Activated CD8-positive, alpha-beta T cell treated with anti-CD3 and anti-CD28 coated beads, Interleukin-2, amount 10 ng/mL, durations not matched to agents 7 days and 5 days (primary cell): ENCODE data around the gene OR9A2. TPM values are rescaled to one million over a fixed set of nuclear protein-coding genes. Genes with fewer than 3 reads are reported as not detected.
"Not testable (repeated sequence)": the region's sequence is repeated elsewhere in the genome, so short reads cannot be mapped to it uniquely, and the experiment has no call there.

ENCODE experiments used
- ATAC-seq: fragments of 150-1000 bp; cut with Tn5 transposase; one replicate; pipeline ENCODE4 v1.10.0; 2021; ENCODE audit warnings: moderate library complexity
- CTCF ChIA-PET: fragments of 350-600 bp; sonication (Branson Sonifier 250); formaldehyde crosslinking; loops from one replicate; lab custom pipeline; 2021; ENCODE audit warnings: antibody characterized with exemption; lab: Charles Lee
- POLR2A ChIA-PET: fragments of 350-600 bp; sonication (Branson Sonifier 250); formaldehyde crosslinking; loops from one replicate; lab custom pipeline; 2021; ENCODE audit warnings: antibody characterized with exemption; lab: Charles Lee
- DNase-seq: peaks from one replicate; pipeline ENCODE4 v3.0.0-alpha.2; 2020
- H3K27ac Mint-ChIP-seq: one replicate; pipeline ENCODE4 v1.8.0; 2021; ENCODE audit warnings: mild to moderate bottlenecking, mixed read lengths
- H3K27me3 Mint-ChIP-seq: one replicate; pipeline ENCODE4 v1.8.0; 2021; ENCODE audit warnings: low read depth, mixed read lengths
- H3K36me3 Mint-ChIP-seq: one replicate; pipeline ENCODE4 v1.8.0; 2021; ENCODE audit warnings: low read depth, mixed read lengths
- H3K4me1 Mint-ChIP-seq: one replicate; pipeline ENCODE4 v1.8.0; 2021; ENCODE audit warnings: low read depth, mixed read lengths
- H3K4me3 Mint-ChIP-seq: one replicate; pipeline ENCODE4 v1.8.0; 2021; ENCODE audit warnings: mild to moderate bottlenecking, mixed read lengths
- H3K9me3 Mint-ChIP-seq: one replicate; pipeline ENCODE4 v1.8.0; 2022; ENCODE audit warnings: mixed read lengths; ENCODE audit not compliant: insufficient read depth
- total RNA-seq, 2 experiments: library from RNA; stranded (reverse); gene quantifications; one replicate each; pipeline ENCODE4 v1.2.3, GENCODE V29; 2021

OR9A2 gene
- total RNA-seq, 2 experiments from 2014 or later: not detected

GRCh38 chr7:143002106-143002505 is 24.8 kb downstream of the OR9A2 start:
- H3K4me1 Mint-ChIP-seq: peaks cover 5% of the 10 kb centered on the region
- no peaks in the 10 kb centered on the region for H3K9me3 Mint-ChIP-seq
- H3K36me3 Mint-ChIP-seq: no peaks in the 10 kb centered on the region
- H3K27me3 Mint-ChIP-seq: peaks cover 13% of the 10 kb centered on the region
- ChIA-PET POLR2A (no interaction called here), CTCF (interaction anchor here (0.6 to 10.3 kb wide), 40 partner anchors 9 to 698 kb away, joined by 3 to 333 read pairs (median 4); partner anchors contain the start of genes EPHB6 and TAS2R40)
- H3K27ac Mint-ChIP-seq: no peak overlapping the region
- DNase-seq (no peak), ATAC-seq (no peak)
- no peak overlapping the region for H3K4me3 Mint-ChIP-seq

GRCh38 chr7:143000648-143001047 is 26.3 kb downstream of the OR9A2 start:
- ChIA-PET POLR2A (no interaction called here), CTCF (interaction anchor here (1.2 to 10.3 kb wide), 8 partner anchors 14 to 587 kb away, joined by 3 to 333 read pairs (median 25); partner anchors contain the start of genes EPHB6 and TAS2R40)
- no peak overlapping the region for H3K27ac Mint-ChIP-seq
- H3K27me3 Mint-ChIP-seq: peaks cover 9% of the 10 kb centered on the region
- DNase-seq (no peak), ATAC-seq (no peak)
- no peaks in the 10 kb centered on the region for H3K36me3 Mint-ChIP-seq
- H3K9me3 Mint-ChIP-seq: no peaks in the 10 kb centered on the region
- peaks cover 5% of the 10 kb centered on the region for H3K4me1 Mint-ChIP-seq
- no peak overlapping the region for H3K4me3 Mint-ChIP-seq

- ATAC-seq (no peak), DNase-seq (no peak)
- H3K9me3 Mint-ChIP-seq: no peaks in the 10 kb centered on the region
- no peak overlapping the region for H3K27ac Mint-ChIP-seq
- POLR2A ChIA-PET: no interaction called here
- H3K4me3 Mint-ChIP-seq: no peak overlapping the region
- peaks cover 5% of the 10 kb centered on the region for H3K4me1 Mint-ChIP-seq
- H3K27me3 Mint-ChIP-seq: peaks cover 11% of the 10 kb centered on the region
- no peaks in the 10 kb centered on the region for H3K36me3 Mint-ChIP-seq
- CTCF ChIA-PET: interaction anchor here (0.9 to 1.7 kb wide), 8 partner anchors 10 to 680 kb away, joined by 3 to 13 read pairs (median 4); partner anchors contain the start of gene EPHB6
Measured at GRCh38 chr7:142999793-143000192, 27.1 kb downstream of the OR9A2 start.

GRCh38 chr7:142998966-142999365 is 28.0 kb downstream of the OR9A2 start:
- peaks cover 5% of the 10 kb centered on the region for H3K4me1 Mint-ChIP-seq
- peaks cover 6% of the 10 kb centered on the region for H3K27me3 Mint-ChIP-seq
- ChIA-PET CTCF (interaction anchor here (1.0 to 1.7 kb wide), 8 partner anchors 9 to 679 kb away, joined by 3 to 13 read pairs (median 4); partner anchors contain the start of gene EPHB6), POLR2A (no interaction called here)
- H3K27ac Mint-ChIP-seq: no peak overlapping the region
- DNase-seq (no peak), ATAC-seq (no peak)
- no peaks in the 10 kb centered on the region for H3K36me3 Mint-ChIP-seq
- no peak overlapping the region for H3K4me3 Mint-ChIP-seq
- no peaks in the 10 kb centered on the region for H3K9me3 Mint-ChIP-seq

GRCh38 chr7:142997456-142997989 is 29.4 kb downstream of the OR9A2 start:
- POLR2A ChIA-PET: no interaction called here
- no peaks in the 10 kb centered on the region for H3K9me3 Mint-ChIP-seq
- H3K27ac Mint-ChIP-seq: no peak overlapping the region
- H3K36me3 Mint-ChIP-seq: no peaks in the 10 kb centered on the region
- peaks cover 9% of the 10 kb centered on the region for H3K27me3 Mint-ChIP-seq
- no peaks in the 10 kb centered on the region for H3K4me1 Mint-ChIP-seq
- ATAC-seq: no peak
- H3K4me3 Mint-ChIP-seq: no peak overlapping the region
- DNase-seq: no peak
- CTCF ChIA-PET: interaction anchor here (1.0 to 1.6 kb wide), 3 partner anchors 10 to 365 kb away, joined by 3 to 5 read pairs (median 3); partner anchors contain the start of gene EPHB6

GRCh38 chr7:142992427-142992826 is 34.5 kb downstream of the OR9A2 start:
- no peaks in the 10 kb centered on the region for H3K36me3 Mint-ChIP-seq
- H3K27me3 Mint-ChIP-seq: peaks cover 13% of the 10 kb centered on the region
- ChIA-PET CTCF (interaction anchor here (0.8 to 3.4 kb wide), 6 partner anchors 9 to 223 kb away, joined by 3 to 12 read pairs (median 4); no protein-coding TSS in a partner anchor), POLR2A (no interaction called here)
- ATAC-seq (no peak), DNase-seq (no peak)
- H3K4me1 Mint-ChIP-seq: no peaks in the 10 kb centered on the region
- no peaks in the 10 kb centered on the region for H3K9me3 Mint-ChIP-seq
- no peak overlapping the region for H3K27ac Mint-ChIP-seq
- H3K4me3 Mint-ChIP-seq: no peak overlapping the region

- CTCF ChIA-PET: interaction anchor here (0.8 kb wide), 1 partner anchor 18 kb away, joined by 3 read pairs; no protein-coding TSS in a partner anchor
- DNase-seq: no peak
- Mint-ChIP-seq H3K4me3 (no peak overlapping the region), H3K36me3 (no peaks in the 10 kb centered on the region), H3K9me3 (no peaks in the 10 kb centered on the region), H3K27me3 (peaks cover 21% of the 10 kb centered on the region), H3K4me1 (no peaks in the 10 kb centered on the region), H3K27ac (no peak overlapping the region)
- POLR2A ChIA-PET: no interaction called here
- ATAC-seq: no peak
Measured at GRCh38 chr7:142984297-142984696, 42.6 kb downstream of the OR9A2 start.

GRCh38 chr7:142983825-142984224 is 43.1 kb downstream of the OR9A2 start:
- no peaks in the 10 kb centered on the region for H3K36me3 Mint-ChIP-seq
- no peak for DNase-seq
- ChIA-PET CTCF (interaction anchor here (0.8 kb wide), 1 partner anchor 19 kb away, joined by 3 read pairs; no protein-coding TSS in a partner anchor), POLR2A (no interaction called here)
- ATAC-seq: no peak
- H3K4me1 Mint-ChIP-seq: no peaks in the 10 kb centered on the region
- H3K9me3 Mint-ChIP-seq: no peaks in the 10 kb centered on the region
- H3K27me3 Mint-ChIP-seq: peaks cover 22% of the 10 kb centered on the region
- no peak overlapping the region for H3K27ac Mint-ChIP-seq
- no peak overlapping the region for H3K4me3 Mint-ChIP-seq

- ATAC-seq, H3K36me3 Mint-ChIP-seq, H3K27ac Mint-ChIP-seq, H3K4me1 Mint-ChIP-seq, POLR2A ChIA-PET, DNase-seq, H3K4me3 Mint-ChIP-seq, H3K9me3 Mint-ChIP-seq, CTCF ChIA-PET: not testable (repeated sequence)
- H3K27me3 Mint-ChIP-seq: peaks cover 26% of the 10 kb centered on the region
Measured at GRCh38 chr7:142978402-142978801, 48.5 kb downstream of the OR9A2 start.

Other genes with a start within 250 kb of the OR9A2 start
- 1 to 10 TPM; 7.0 TPM for gene EPHB6, start 172.1 kb downstream of the OR9A2 start, total RNA-seq
- not detected for gene TRPV6, start 141.4 kb downstream of the OR9A2 start, total RNA-seq
- gene TRPV5, start 93.4 kb downstream of the OR9A2 start, total RNA-seq: not detected
- gene LLCFC1, start 87.6 kb downstream of the OR9A2 start, total RNA-seq: not detected
- gene KEL, start 64.8 kb downstream of the OR9A2 start, total RNA-seq: 1 to 10 TPM; 1.0 to 1.1 TPM
- not detected for gene OR6V1, start 25.2 kb upstream of the OR9A2 start, total RNA-seq
- gene PIP, start 104.9 kb upstream of the OR9A2 start, total RNA-seq: not detected
- gene TAS2R39, start 156.3 kb upstream of the OR9A2 start, total RNA-seq: not detected
- not detected for gene TAS2R40, start 194.9 kb upstream of the OR9A2 start, total RNA-seq
- 100 to 1,000 TPM; 254 to 255 TPM for gene GSTK1, start 236.3 kb upstream of the OR9A2 start, total RNA-seq